WI38 (cell line): ENCODE results near the gene EME1.
"Not testable (repeated sequence)": the region's sequence is repeated elsewhere in the genome, so short reads cannot be mapped to it uniquely, and the experiment has no call there.

ENCODE experiments used
- H3K4me3 ChIP-seq: 2 replicates; pipeline ENCODE4 v1.5.1; 2011; ENCODE audit warnings: low read depth, mild to moderate bottlenecking, control low read depth, low read length
- TF ChIP-seq, protein P1 (sequence below): IDR thresholded peaks from 2 replicates; pipeline ENCODE4 v1.5.1; 2012; ENCODE audit warnings: low read depth, mild to moderate bottlenecking, control low read depth, low read length

EME1 gene

DNA sequence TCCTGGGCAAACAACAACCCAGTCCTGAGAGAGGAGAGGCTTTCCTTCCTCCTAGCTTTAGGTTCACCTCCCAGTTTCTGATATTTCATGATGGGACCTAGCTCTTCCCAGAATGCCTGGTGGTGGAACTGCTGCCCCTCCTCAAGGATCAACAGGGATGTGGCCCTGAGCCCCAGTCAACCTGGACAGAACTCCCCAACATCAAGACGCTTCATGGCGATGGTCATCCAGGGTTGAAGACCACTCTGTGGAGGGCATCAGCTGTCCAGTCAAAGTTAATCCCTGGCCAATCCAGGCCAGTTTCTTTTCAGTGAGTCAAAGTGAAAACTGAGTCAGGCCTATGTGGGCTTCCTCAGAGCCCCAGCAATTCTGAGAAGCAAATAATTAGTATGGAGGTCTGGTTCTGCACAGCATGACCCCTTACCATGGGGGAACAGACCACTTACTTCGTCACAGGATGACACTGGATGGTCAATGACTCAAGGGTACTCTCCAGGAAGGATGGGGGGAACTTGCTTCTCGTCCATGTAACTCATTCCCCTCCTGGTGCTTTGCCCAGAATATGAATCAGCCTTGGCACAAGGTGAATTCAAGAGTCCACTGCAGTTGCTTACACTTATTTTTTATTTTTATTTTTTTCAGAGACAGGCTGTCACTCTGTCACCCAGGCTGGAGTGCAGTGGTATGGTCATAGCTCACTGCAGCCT is 41.8 kb upstream of the EME1 start:
- no peak overlapping the region for H3K4me3 ChIP-seq
- TF ChIP-seq, protein P1, sequence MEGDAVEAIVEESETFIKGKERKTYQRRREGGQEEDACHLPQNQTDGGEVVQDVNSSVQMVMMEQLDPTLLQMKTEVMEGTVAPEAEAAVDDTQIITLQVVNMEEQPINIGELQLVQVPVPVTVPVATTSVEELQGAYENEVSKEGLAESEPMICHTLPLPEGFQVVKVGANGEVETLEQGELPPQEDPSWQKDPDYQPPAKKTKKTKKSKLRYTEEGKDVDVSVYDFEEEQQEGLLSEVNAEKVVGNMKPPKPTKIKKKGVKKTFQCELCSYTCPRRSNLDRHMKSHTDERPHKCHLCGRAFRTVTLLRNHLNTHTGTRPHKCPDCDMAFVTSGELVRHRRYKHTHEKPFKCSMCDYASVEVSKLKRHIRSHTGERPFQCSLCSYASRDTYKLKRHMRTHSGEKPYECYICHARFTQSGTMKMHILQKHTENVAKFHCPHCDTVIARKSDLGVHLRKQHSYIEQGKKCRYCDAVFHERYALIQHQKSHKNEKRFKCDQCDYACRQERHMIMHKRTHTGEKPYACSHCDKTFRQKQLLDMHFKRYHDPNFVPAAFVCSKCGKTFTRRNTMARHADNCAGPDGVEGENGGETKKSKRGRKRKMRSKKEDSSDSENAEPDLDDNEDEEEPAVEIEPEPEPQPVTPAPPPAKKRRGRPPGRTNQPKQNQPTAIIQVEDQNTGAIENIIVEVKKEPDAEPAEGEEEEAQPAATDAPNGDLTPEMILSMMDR, result no peak

GRCh38 chr17:50332196-50332595 is 40.8 kb upstream of the EME1 start:
- TF ChIP-seq, protein P1, result no peak
- H3K4me3 ChIP-seq, result no peak overlapping the region

- not testable (repeated sequence) for H3K4me3 ChIP-seq
These were observed 39.6 kb upstream of the EME1 start for GRCh38 chr17:50333291-50334057.

- H3K4me3 ChIP-seq, result no peak overlapping the region
- TF ChIP-seq, protein P1, result no peak
These were observed 35.1 kb upstream of the EME1 start for GRCh38 chr17:50337956-50338355.

GRCh38 chr17:50338645-50339044 is 34.4 kb upstream of the EME1 start:
- TF ChIP-seq, protein P1, result no peak
- no peak overlapping the region for H3K4me3 ChIP-seq

DNA sequence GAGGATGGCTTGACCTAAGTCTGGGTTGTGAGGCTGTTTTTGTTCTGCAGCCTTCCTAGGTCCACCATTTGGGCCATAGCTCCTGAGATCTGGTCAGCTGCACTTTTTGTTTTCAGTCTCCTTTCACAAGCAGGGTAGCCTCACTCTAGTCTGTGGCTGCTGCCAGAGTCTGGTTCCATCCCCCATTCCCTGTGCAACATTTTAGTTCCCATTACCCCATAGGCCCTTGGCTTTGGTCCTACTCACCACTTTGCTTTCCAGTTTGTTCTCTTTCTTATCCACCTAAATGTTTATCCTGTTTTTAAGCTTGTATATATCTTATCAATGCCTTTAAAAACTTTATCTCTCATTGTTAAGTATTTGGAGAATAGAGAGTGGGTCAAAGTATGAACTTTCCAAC is 33.6 kb upstream of the EME1 start:
- TF ChIP-seq, protein P1, result no peak
- no peak overlapping the region for H3K4me3 ChIP-seq

- TF ChIP-seq, protein P1, result no peak
- H3K4me3 ChIP-seq, result no peak overlapping the region
These were observed 28.2 kb upstream of the EME1 start for GRCh38 chr17:50344731-50345365.
